Measurements from ENCODE around the gene ZER1. TPM values are rescaled to one million over a fixed set of nuclear protein-coding genes. Genes with fewer than 3 reads are reported as not detected.

ZER1 gene
- total and polyA plus RNA-seq, 2 of the 8 experiments (the other 6 are each of a cell fraction or from before 2014, with no cell fraction given), result 20.5 to 26.6 TPM

- Histone ChIP-seq H3K9me3 (ENCODE audit: insufficient read depth in 2 of 2, low read depth in 1 of 2, low read length in 1 of 2) (peaks cover 0 to 7% of the 10 kb centered on the region in 2 experiments; a peak in 1 of 4 replicates), H4K5ac (ENCODE audit: insufficient read length, low read depth, low read length) (no peak overlapping the region), H3K4me2 (ENCODE audit: insufficient read depth in 1 of 2, low read depth in 2 of 2, low read length in 2 of 2) (no peak overlapping the region), H3K14ac (ENCODE audit: insufficient read length) (no peak overlapping the region), H2BK5ac (ENCODE audit: low read depth, low read length) (no peak overlapping the region), H3K9ac (replicated peaks in 1 of 4; ENCODE audit: extremely low read depth in 1 of 4, low read depth in 3 of 4, low read length in 3 of 4) (no peak overlapping the region), H2AFZ (ENCODE audit: low read length) (no peak overlapping the region), H3K27ac (ENCODE audit: low read depth, low read length) (no peak overlapping the region), H3K18ac (ENCODE audit: extremely low read depth, low read length) (no peak overlapping the region), H2BK15ac (ENCODE audit: low read length) (no peak overlapping the region), H4K8ac (ENCODE audit: extremely low read depth, insufficient read depth, low read length) (no peak overlapping the region), H3K4me3 (ENCODE audit: extremely low read depth in 1 of 4, insufficient read depth in 2 of 4, low read depth in 3 of 4, low read length in 4 of 4) (no peak overlapping the region), H2AK5ac (ENCODE audit: low read depth, low read length) (no peak overlapping the region), H3K79me1 (ENCODE audit: low read depth, low read length) (no peaks in the 10 kb centered on the region), H3K79me2 (ENCODE audit: control insufficient read depth in 1 of 2, insufficient read depth in 2 of 2, low read length in 2 of 2) (peaks cover 0 to 1% of the 10 kb centered on the region in 2 experiments; a peak in 1 of 4 replicates), H3K4me1 (replicated peaks in 1 of 4; ENCODE audit: control insufficient read depth in 3 of 4, insufficient read depth in 4 of 4, low read length in 3 of 4) (no peaks in the 10 kb centered on the region), H4K91ac (replicated peaks; ENCODE audit: insufficient read length, low read length) (no peak overlapping the region), H3K23me2 (ENCODE audit: low read depth, low read length) (peaks cover 4% of the 10 kb centered on the region; the same call in 1 of the 2 replicates), H2BK20ac (ENCODE audit: low read length) (no peak overlapping the region), H3K23ac (ENCODE audit: insufficient read length) (no peak overlapping the region), H2BK12ac (ENCODE audit: low read depth, low read length) (no peak overlapping the region), H4K20me1 (replicated peaks in 1 of 2; ENCODE audit: control insufficient read depth in 1 of 2, insufficient read depth in 2 of 2, low read length in 2 of 2) (no peaks in the 10 kb centered on the region), H2BK120ac (replicated peaks; ENCODE audit: low read depth, low read length) (no peak overlapping the region), H3K4ac (replicated peaks; ENCODE audit: insufficient read length, low read depth, low read length) (no peak overlapping the region), H3K36me3 (ENCODE audit: control insufficient read depth in 2 of 4, insufficient read depth in 4 of 4, low read length in 3 of 4) (no peaks in the 10 kb centered on the region), H3K56ac (replicated peaks; ENCODE audit: insufficient read length, low read depth, low read length) (no peak overlapping the region), H3K27me3 (replicated peaks in 1 of 4; ENCODE audit: control insufficient read depth in 3 of 4, extremely low read depth in 1 of 4, insufficient read depth in 3 of 4, low read length in 3 of 4) (no peaks in the 10 kb centered on the region)
- DNase-seq (ENCODE audit: low read depth in 1 of 2, low spot score in 2 of 2) (no peak), FAIRE-seq (no peak)
- WGBS, 2 experiments (ENCODE audit: extremely low coverage in 1 of 2, insufficient coverage in 1 of 2, insufficient read length in 1 of 2, insufficient replicate concordance in 2 of 2, low coverage in 1 of 2, low lambda C conversion rate in 2 of 2, missing lambda C conversion rate in 1 of 2), result 91% methylated on average over 1 of the region's 1 CpG; no CpG with 5 or more reads in 1 of the 2 experiments
- ChIA-PET POLR2A (ENCODE audit: partially characterized antibody) (interaction anchor here (1.5 kb wide), 2 partner anchors 11 to 80 kb away, joined by 3 to 4 read pairs; partner anchors contain the start of genes PKN3 and ZER1), CTCF (ENCODE audit: partially characterized antibody) (interaction anchor here (0.6 to 1.6 kb wide), 5 partner anchors 10 to 53 kb away, joined by 3 to 5 read pairs (median 4); no protein-coding TSS in a partner anchor)
- no peak for TF ChIP-seq RFX5 (IDR thresholded peaks at IDR 0.05; ENCODE audit: borderline replicate concordance, low read depth, low read length)
- no peak for TF ChIP-seq SAP30 (IDR thresholded peaks at IDR 0.05; ENCODE audit: insufficient read depth, insufficient replicate concordance, low read length)
- TF ChIP-seq POLR2AphosphoS5 (IDR thresholded peaks at IDR 0.05; ENCODE audit: low read depth, low read length), result no peak
- no peak for TF ChIP-seq POLR2A (IDR thresholded peaks at IDR 0.05; ENCODE audit: control extremely low read depth in 1 of 2, low read depth in 2 of 2, low read length in 2 of 2)
- no peak for TF ChIP-seq E2F6 (IDR thresholded peaks at IDR 0.05)
- TF ChIP-seq NRF1 (IDR thresholded peaks at IDR 0.05; ENCODE audit: low read depth, low read length), result no peak
- no peak for TF ChIP-seq TBP (IDR thresholded peaks at IDR 0.05; ENCODE audit: low read depth, low read length)
- TF ChIP-seq JUND (IDR thresholded peaks at IDR 0.05; ENCODE audit: low read length), result no peak
- no peak for TF ChIP-seq FOSL1 (IDR thresholded peaks at IDR 0.05; ENCODE audit: insufficient read depth, low read depth, low read length)
- no peak for TF ChIP-seq RNF2 (IDR thresholded peaks at IDR 0.05; ENCODE audit: borderline replicate concordance, low read depth, low read length, missing control alignments, poor library complexity, severe bottlenecking)
- TF ChIP-seq RXRA (IDR thresholded peaks at IDR 0.05; ENCODE audit: insufficient read depth, low read depth, low read length), result no peak
- TF ChIP-seq ZNF274 (IDR thresholded peaks at IDR 0.05; ENCODE audit: borderline replicate concordance, extremely low read depth, low read length), result no peak
- no peak for TF ChIP-seq YY1 (IDR thresholded peaks at IDR 0.05; ENCODE audit: low read depth, low read length)
- no peak for TF ChIP-seq HDAC6 (IDR thresholded peaks at IDR 0.05; ENCODE audit: low read depth, low read length)
Observed at GRCh38 chr9:128782669-128783068, 10.9 kb upstream of the ZER1 start.
